GM21423 (cell line): ENCODE measurements around the gene GMDS.
A peak's percentile ranks its signal among the peaks of the same experiment; 100 is the strongest.

Experiments
- ATAC-seq: cut with Tn5 transposase; IDR thresholded peaks from one replicate; pipeline ENCODE4 v1.9.1; 2021; ENCODE audit warnings: mild to moderate bottlenecking, moderate library complexity; ENCODE audit not compliant: unreplicated experiment

GMDS gene

GRCh38 chr6:2141644-2142290 is 103.6 kb downstream of the GMDS start:
- ATAC-seq = no peak

DNA sequence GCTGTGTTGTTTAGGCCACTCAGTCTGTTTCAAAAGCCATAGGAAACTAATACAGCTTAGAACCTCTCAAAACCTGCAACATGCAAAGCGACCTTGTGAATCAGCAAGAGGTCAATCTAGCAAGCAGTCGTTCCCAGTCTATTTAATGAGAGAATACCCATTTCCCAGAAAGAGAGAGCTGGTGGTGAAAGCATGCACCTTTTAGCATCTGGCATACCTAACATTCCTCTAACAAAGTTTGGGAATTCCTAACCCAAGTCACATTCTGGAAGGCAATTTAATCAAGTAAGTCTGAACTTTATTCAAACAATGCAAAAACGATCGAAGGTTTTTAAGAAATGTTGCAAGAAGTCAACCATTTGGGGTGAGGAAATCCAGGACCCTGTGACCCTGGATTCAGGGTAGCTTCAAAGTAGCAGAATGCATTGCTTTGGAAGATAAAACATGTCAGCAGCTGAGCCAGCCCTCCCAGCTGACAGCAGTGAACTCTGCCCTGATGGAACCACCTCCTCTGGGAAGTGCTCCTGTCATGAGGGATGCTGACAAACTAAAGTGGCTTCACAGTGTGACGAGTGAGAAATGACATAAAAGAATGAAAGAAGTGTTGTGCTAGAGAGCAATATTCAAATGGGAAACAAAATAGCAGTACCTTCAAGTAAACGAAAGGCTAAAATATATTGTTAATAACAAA is 104.8 kb downstream of the GMDS start:
- no peak for ATAC-seq

- ATAC-seq = no peak
Measured at GRCh38 chr6:2135401-2135800, 110.0 kb downstream of the GMDS start.

DNA sequence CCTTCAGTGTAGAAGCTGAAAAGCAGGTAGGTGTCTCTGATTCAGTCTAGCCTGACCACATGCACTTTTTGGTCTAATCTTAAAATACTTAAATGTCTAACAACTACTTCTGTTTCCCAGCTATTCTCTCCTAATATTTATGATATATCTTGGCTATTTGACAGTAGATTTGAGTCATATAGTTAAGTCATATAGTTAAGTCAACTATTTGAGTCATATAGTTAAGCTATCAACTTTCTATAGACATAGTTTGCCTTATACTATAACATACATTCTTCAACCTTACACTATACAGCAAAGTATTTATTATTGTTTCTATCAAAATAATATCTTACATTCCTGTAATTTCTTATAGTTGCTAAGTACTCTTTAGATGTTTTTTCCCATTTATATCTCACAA is 110.9 kb downstream of the GMDS start:
- ATAC-seq = no peak

DNA sequence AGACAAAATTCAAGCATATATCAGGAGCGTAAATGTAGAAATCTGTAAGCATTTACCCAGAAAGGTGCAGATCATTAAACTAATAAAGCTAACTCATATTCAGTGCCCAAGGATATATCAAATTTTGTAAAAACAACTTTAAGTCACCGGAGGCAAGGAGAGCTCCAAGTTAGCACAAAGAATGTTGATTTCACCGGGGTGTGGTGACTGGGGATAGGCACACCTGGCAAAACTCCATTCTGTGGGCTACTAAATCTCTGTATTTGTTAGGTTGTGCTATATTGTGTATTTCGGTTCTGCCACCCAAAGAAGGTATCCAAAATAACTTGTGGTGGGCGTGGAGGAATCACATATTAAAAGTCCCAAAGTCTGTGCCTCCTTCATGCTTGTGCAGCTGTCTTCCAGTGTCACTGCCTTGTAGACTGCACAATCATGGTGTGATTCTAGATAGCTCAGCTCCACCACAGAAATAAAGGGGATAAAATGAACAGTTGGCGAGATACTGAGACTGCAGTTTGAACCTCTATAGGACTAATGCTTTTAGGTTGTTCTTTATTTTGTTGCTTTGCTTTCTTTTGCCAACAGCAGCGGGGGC is 111.6 kb downstream of the GMDS start:
- no peak for ATAC-seq

DNA sequence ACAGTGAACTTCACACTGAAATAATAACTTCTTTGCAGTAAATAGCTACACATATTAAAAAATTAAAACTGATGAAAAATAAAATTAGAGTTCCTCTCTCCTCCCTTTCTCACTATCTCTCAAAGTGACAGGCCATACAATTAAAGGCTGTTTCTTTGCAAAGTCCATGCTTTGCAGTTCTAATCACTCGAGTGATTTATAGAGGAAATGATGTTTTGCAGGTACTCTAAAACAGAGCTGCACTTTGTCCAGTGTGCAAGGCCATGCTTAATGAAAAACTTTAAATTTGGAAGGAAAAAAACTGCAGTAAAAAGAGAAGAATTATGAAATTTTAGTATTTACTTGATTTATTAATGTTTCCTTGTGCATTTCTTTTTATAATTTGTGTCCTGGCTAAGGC is 112.5 kb downstream of the GMDS start:
- no peak for ATAC-seq

GRCh38 chr6:2132416-2132815 is 113.0 kb downstream of the GMDS start:
- ATAC-seq = no peak

DNA sequence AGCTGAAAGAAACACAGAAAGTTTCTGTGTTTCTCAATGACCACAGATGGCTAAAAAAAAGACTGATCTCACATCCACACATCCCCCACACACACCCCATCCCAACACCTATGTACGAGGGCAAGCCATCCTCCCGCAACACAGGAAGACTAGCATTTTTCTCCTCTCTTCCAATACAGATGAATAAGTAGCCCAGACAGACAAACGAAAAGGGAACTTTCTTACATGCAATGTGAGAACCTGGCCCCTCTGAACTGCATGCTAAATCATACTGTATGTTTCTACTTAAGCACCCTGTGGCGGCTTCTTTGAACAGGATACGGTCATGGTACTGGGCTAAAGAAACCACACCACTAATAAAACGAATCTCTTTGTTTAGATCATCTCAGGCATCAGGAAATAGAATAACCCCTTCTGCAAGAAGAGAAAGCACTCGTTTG is 116.2 kb downstream of the GMDS start:
- peak; percentile 66 for ATAC-seq

GRCh38 chr6:2127484-2127911 is 117.9 kb downstream of the GMDS start:
- ATAC-seq = peak; percentile 47

GRCh38 chr6:2126351-2126750 is 119.1 kb downstream of the GMDS start:
- ATAC-seq = no peak

DNA sequence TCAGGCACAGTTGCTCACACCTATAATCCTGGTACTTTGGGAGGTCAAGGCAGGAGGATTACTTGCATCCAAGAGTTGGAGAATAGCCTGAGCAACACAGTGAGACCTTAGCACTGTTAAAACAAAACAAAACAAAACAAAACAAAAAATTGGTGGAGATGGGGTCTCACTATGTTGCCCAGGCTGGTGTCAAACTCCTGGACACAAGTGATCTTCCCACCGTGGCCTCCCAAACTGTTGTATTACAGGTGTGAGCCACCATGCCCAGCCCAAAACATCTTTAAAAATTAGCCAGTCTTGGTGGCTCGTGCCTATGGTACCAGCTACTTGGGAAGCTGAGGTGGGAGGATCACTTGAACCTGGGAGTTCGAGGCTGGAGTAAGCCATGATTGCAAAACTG is 120.2 kb downstream of the GMDS start:
- no peak for ATAC-seq

DNA sequence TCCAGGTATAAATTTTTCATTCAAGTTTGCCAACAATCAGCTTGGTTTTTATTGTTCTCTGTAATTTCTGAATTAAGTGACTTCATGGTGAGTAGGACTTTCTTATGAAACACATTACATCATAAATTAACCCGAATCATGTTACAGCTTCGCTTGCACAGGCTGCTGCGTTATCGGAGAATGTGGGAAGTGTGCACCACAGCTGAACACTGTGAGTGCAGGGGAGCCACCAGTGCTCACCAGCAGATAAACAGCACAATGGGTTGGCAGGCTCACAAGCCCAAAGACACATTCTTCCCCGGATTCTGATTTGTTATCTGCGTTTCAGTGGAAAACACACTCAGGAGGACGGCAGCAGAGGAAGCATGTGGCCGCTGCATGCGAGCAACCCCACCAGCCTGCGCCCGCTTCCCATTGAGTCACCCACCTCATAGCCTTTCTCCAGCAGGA is 121.1 kb downstream of the GMDS start:
- no peak for ATAC-seq

DNA sequence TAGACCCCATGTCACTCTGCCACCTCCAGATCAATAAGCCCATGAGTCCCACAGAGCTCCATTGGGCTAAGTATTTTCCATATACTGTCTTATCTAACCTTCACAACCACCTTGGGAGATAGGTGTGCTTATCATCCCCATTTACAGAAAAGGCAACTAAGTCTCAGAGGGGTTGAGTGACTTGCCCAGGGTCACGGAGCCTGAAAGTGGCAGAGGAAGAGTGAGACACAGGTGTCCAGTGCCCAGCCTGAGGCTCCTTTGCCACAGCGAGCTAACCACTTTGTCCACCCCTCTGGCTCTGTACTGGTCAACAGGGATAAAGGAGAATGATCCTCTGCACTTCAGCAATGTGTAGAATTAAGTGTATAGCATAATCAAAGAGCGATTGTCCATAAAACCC is 124.5 kb downstream of the GMDS start:
- ATAC-seq = no peak

DNA sequence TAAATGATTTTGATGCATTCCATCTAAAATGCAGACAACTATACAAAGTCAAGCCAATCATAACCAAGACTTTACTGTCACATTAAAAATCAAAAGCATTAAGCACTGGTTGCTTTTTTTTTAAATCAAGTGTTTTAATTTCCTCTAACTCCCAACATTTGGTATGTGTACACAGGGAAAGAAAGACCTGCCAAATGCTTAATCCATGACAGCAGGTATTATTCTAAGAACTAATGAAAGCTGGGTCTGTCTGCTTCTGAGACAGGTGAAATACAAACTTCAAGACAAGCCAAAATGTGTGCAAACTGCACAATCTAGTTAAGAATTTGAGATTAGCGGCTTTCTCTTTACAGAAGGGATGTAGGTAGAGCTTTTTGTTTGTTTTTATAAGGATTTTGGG is 126.1 kb downstream of the GMDS start:
- no peak for ATAC-seq

DNA sequence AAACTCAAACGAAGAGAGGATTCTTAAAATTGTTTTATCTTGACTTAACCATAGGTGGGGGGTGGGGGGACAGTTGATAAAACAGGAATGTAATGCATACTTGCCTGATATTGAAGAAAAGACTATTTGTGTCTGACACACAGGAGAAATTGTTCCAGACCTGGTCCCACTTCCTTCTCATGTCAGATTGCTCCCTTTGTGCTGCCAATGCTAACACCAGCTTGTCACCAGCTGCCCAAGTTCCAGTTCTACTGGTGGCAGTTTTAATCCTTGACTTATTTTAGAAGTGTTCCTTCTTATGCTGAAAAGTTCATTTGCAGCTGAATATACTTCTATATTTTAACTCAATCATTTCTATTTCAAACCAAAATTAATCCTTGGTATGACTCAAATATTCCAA is 127.3 kb downstream of the GMDS start:
- ATAC-seq = no peak

GRCh38 chr6:2117447-2117846 is 128.0 kb downstream of the GMDS start:
- ATAC-seq = no peak

GRCh38 chr6:2116496-2116895 is 128.9 kb downstream of the GMDS start:
- no peak for ATAC-seq

DNA sequence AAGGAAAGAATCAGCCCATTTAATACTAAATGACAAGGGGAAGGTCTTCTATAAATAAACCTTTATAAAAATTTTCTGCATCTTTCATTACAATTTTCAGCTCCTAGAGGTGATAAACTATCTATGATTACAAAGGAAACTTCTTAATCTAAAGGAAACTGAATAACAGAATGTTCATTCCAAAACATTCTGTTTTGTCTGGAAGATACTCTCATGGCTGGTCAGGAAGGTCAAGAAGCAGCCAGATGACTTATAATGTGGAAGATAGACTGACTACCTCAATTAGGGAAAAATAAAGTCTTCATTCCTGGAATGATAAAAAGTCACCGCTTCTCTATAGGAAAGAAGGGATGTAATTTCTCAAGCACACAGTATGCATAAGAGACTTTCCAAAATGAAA is 131.3 kb downstream of the GMDS start:
- ATAC-seq = no peak

DNA sequence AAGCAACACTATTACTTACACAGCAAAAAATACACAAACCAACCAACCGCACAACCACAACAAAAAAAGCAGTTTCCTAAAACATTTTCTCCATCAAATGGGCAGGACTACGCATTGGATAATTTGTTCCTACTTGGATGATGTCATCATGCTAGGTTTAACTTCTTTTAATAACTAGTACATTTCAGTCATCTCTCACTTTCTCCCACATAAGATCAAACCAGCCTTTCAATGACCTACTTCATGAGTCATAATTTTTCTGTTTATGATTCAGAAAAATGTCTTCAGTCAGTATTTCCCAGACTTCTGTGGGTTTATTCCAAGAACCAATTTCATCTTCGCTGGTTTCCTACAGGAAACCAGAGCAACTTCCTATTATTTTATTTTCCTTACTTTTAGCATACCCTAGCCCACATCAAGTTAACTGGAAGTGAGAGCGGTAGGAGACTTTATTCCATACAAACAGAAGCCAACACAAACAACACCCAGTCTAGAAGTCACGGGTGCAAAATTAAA is 134.2 kb downstream of the GMDS start:
- no peak for ATAC-seq

GRCh38 chr6:2110504-2110903 is 134.9 kb downstream of the GMDS start:
- ATAC-seq = no peak

GRCh38 chr6:2109796-2110195 is 135.6 kb downstream of the GMDS start:
- no peak for ATAC-seq

DNA sequence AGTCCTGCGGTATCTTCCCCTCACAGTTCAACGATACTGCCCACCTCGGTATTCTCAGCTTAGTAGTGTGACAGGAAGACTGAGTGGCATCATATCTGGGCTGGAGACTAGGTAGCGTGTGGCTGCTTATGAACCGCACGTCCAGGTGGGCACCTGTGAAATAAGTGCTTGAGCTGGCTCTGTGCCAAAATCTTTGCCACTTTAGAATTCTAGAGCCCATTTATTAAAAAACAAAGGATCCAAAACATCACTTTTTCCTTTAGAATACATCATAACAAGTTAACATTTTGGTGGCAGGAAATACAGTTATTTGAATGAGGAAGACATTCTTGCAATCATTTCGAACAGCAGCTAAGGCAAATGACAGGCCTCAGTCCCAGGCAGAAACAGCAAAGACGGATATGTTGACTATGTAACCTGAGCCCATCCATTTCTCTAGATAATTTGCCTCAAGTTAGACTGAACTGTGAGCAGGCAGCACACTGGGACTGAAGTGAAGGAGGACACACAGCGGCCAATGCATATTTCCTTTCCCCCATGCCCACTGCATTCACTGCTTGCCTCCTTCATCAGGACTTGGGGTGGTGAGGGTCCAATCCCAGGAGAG is 136.6 kb downstream of the GMDS start:
- no peak for ATAC-seq
